ENCODE measurements around the gene PRICKLE4. TPM values are rescaled to one million over a fixed set of nuclear protein-coding genes. Genes with fewer than 3 reads are reported as not detected.

Gene PRICKLE4
- total and polyA plus RNA-seq, 2 of the 13 experiments (the other 11 are each of a cell fraction or from before 2014, with no cell fraction given): 0.92 to 1.2 TPM

GRCh38 chr6:41778895-41779294, 1.7 kb upstream of the PRICKLE4 start (continued):
- 0 out of 2 replicates have a peak, but pooled peaks have one; percentile 23 for TF ChIP-seq ZSCAN5A (CRISPR knock-in tag; IDR thresholded peaks at IDR 0.05; ENCODE audit: borderline replicate concordance)

- Histone ChIP-seq H3K27ac (ENCODE audit: extremely low read length, insufficient read depth, low read length) (peak overlapping the region; percentile 24), H3K36me3 (replicated peaks in 1 of 2; ENCODE audit: control insufficient read depth in 1 of 2, insufficient read depth in 2 of 2, low read length in 2 of 2) (peaks cover 7 to 20% of the 10 kb centered on the region in 2 experiments), H4K20me1 (ENCODE audit: insufficient read depth, low read length) (no peaks in the 10 kb centered on the region), H3K9ac (ENCODE audit: insufficient read depth, low read depth, low read length) (peak overlapping the region; percentile 73), H3K79me2 (ENCODE audit: insufficient read depth, low read length) (peaks cover 4% of the 10 kb centered on the region), H3K4me3 (replicated peaks in 1 of 3; ENCODE audit: insufficient read depth in 1 of 3, low read depth in 2 of 3, low read length in 3 of 3) (peak overlapping the region; percentile 82 to 93 (median 92)), H3K4me2 (ENCODE audit: low read depth, low read length) (peak overlapping the region; percentile 96), H3K9me3 (ENCODE audit: low read length) (no peaks in the 10 kb centered on the region), H3K4me1 (ENCODE audit: insufficient read depth, low read length) (peaks cover 34% of the 10 kb centered on the region), H2AFZ (ENCODE audit: low read length) (no peak overlapping the region), H3K27me3 (ENCODE audit: control insufficient read depth in 1 of 2, insufficient read depth in 2 of 2, low read length in 2 of 2) (no peaks in the 10 kb centered on the region; a peak in 2 of 5 replicates)
- FAIRE-seq (no peak), ATAC-seq (no peak; the same call in 2 of the 3 replicates), DNase-seq (ENCODE audit: low spot score) (no peak)
- ChIA-PET POLR2A (interaction anchor here (0.5 to 1.0 kb wide), 10 partner anchors 9 to 271 kb away, joined by 3 to 15 read pairs (median 4); partner anchors contain the start of genes PGC and TAF8), CTCF (ENCODE audit: low intra/inter-chr PET ratio, low total read pairs) (interaction anchor here (1.4 to 2.1 kb wide), 3 partner anchors 44 to 265 kb away, joined by 8 to 24 read pairs (median 12); partner anchors contain the start of gene TFEB)
- in situ Hi-C loops (cut with HindIII; ENCODE audit: extremely low pct_ligation_motif_present, low pct_unique_long_range_greater_than_20kb) (loop anchor here (5.0 to 25.0 kb wide), 2 partner anchors 42 to 433 kb away; partner anchors contain the start of genes MRPS10 and TFEB), intact Hi-C loops (cut with micrococcal nuclease; ENCODE audit: unreplicated experiment) (loop anchor here (5.0 kb wide), 1 partner anchor 177 kb away; no protein-coding TSS in a partner anchor)
- TF ChIP-seq PRMT3 (CRISPR knock-in tag; IDR thresholded peaks at IDR 0.05; ENCODE audit: borderline replicate concordance, low read depth): 0 out of 2 replicates have a peak, but pooled peaks have one; percentile 3
- TF ChIP-seq ZNF547 (CRISPR knock-in tag; IDR thresholded peaks at IDR 0.05): no peak
- TF ChIP-seq NFE2L2 (IDR thresholded peaks at IDR 0.05; ENCODE audit: low read length): no peak
- 0 out of 2 replicates have a peak, but pooled peaks have one; percentile 7 for TF ChIP-seq ZNF350 (CRISPR knock-in tag; IDR thresholded peaks at IDR 0.05; ENCODE audit: borderline replicate concordance, low read depth)
- 0 out of 2 replicates have a peak, but pooled peaks have one; percentile 5 for TF ChIP-seq DMAP1 (CRISPR knock-in tag; IDR thresholded peaks at IDR 0.05)
- BruUV-seq (replicated peaks): no TSS peak
- WGBS (ENCODE audit: low lambda C conversion rate): 6% methylated on average over 11 of the region's 16 CpGs
These were observed 1.2 kb upstream of the PRICKLE4 start for GRCh38 chr6:41779336-41779735.

Data from HepG2 (cell line).